WTC11 (cell line): Measurements from ENCODE around the gene MUC6. TPM values are rescaled to one million over a fixed set of nuclear protein-coding genes. Genes with fewer than 3 reads are reported as not detected.

Experiments
- ATAC-seq: fragments of 200-7000 bp; cut with Tn5 transposase; 2 replicates; pipeline ENCODE4 v1.10.0; 2021; ENCODE audit warnings: mild to moderate bottlenecking, moderate library complexity
- CTCF ChIA-PET: fragments of 300-600 bp; sonication (Branson Sonifier 250); formaldehyde crosslinking; loops from one replicate; lab custom pipeline; 2021; ENCODE audit warnings: antibody characterized with exemption; lab: Charles Lee
- POLR2A ChIA-PET: fragments of 350-600 bp; sonication (Branson Sonifier 250); formaldehyde crosslinking; loops from one replicate; lab custom pipeline; 2021; ENCODE audit warnings: antibody characterized with exemption; lab: Charles Lee
- DNase-seq: peaks from one replicate; pipeline ENCODE4 v3.0.0; 2021; ENCODE audit warnings: low spot score
- H3K27ac Mint-ChIP-seq: 2 replicates; pipeline ENCODE4 v1.8.0; 2021; ENCODE audit warnings: mixed read lengths
- H3K27me3 Mint-ChIP-seq: 2 replicates; pipeline ENCODE4 v1.8.0; 2021; ENCODE audit warnings: low read depth, mild to moderate bottlenecking, moderate library complexity, mixed read lengths
- H3K36me3 Mint-ChIP-seq: 2 replicates; pipeline ENCODE4 v1.8.0; 2021; ENCODE audit warnings: mixed read lengths
- H3K4me1 Mint-ChIP-seq: 2 replicates; pipeline ENCODE4 v1.8.0; 2022; ENCODE audit warnings: mixed read lengths
- H3K4me3 Mint-ChIP-seq: 2 replicates; pipeline ENCODE4 v1.8.0; 2021; ENCODE audit warnings: mild to moderate bottlenecking, moderate library complexity, mixed read lengths
- H3K9me3 Mint-ChIP-seq: 2 replicates; pipeline ENCODE4 v1.8.0; 2021; ENCODE audit warnings: mixed read lengths
- ARID4B ChIP-seq: sonication (generic); formaldehyde crosslinking; IDR thresholded peaks from 2 replicates; pipeline ENCODE4 v1.8.0; 2023; ENCODE audit warnings: missing genetic modification reagents, mild to moderate bottlenecking, borderline replicate concordance
- ATF1 ChIP-seq: sonication (generic); formaldehyde crosslinking; IDR thresholded peaks from 2 replicates; pipeline ENCODE4 v1.8.1; 2023; ENCODE audit warnings: mild to moderate bottlenecking, moderate library complexity, missing genetic modification reagents
- ATF2 ChIP-seq: sonication (generic); formaldehyde crosslinking; IDR thresholded peaks from 2 replicates; pipeline ENCODE4 v1.8.1; 2022; ENCODE audit warnings: low read depth, missing genetic modification reagents, borderline replicate concordance
- ATF3 ChIP-seq: sonication (generic); formaldehyde crosslinking; conservative IDR thresholded peaks from 2 replicates; pipeline ENCODE4 v1.8.1; 2022; ENCODE audit warnings: mild to moderate bottlenecking, missing genetic modification reagents
- ATF6 ChIP-seq: sonication (generic); formaldehyde crosslinking; IDR thresholded peaks from 2 replicates; pipeline ENCODE4 v1.8.1; 2023; ENCODE audit warnings: mild to moderate bottlenecking, missing genetic modification reagents
- E2F5 ChIP-seq: sonication (generic); formaldehyde crosslinking; IDR thresholded peaks from 2 replicates; pipeline ENCODE4 v1.8.1; 2022; ENCODE audit warnings: mild to moderate bottlenecking, moderate library complexity, missing genetic modification reagents
- ERG ChIP-seq: fragments of 250-450 bp; sonication (Bioruptor Pico); IDR thresholded peaks from 2 replicates; pipeline ENCODE4 v1.8.0; 2021; ENCODE audit warnings: mild to moderate bottlenecking
- FOXP1 ChIP-seq: sonication (generic); formaldehyde crosslinking; IDR thresholded peaks from 2 replicates; pipeline ENCODE4 v1.8.0; 2022; ENCODE audit warnings: missing genetic modification reagents, mild to moderate bottlenecking, moderate library complexity, borderline replicate concordance
- IRF1 ChIP-seq: sonication (generic); formaldehyde crosslinking; IDR thresholded peaks from 2 replicates; pipeline ENCODE4 v1.8.0; 2023; ENCODE audit warnings: missing genetic modification reagents
- JUN ChIP-seq: sonication (generic); formaldehyde crosslinking; IDR thresholded peaks from 2 replicates; pipeline ENCODE4 v1.8.0; 2023; ENCODE audit warnings: mild to moderate bottlenecking, missing genetic modification reagents
- KAT7 ChIP-seq: sonication (generic); formaldehyde crosslinking; IDR thresholded peaks from 2 replicates; pipeline ENCODE4 v1.8.1; 2023; ENCODE audit warnings: missing genetic modification reagents, mild to moderate bottlenecking, borderline replicate concordance
- OVOL2 ChIP-seq: fragments of 250-450 bp; sonication (Bioruptor Pico); IDR thresholded peaks from 2 replicates; pipeline ENCODE4 v1.9.0; 2021; ENCODE audit warnings: mild to moderate bottlenecking, borderline replicate concordance
- RORB ChIP-seq: fragments of 250-450 bp; sonication (Bioruptor Pico); IDR thresholded peaks from 2 replicates; pipeline ENCODE4 v1.9.0; 2021; ENCODE audit warnings: mild to moderate bottlenecking
- TP53 ChIP-seq: sonication (generic); formaldehyde crosslinking; IDR thresholded peaks from 2 replicates; pipeline ENCODE4 v1.8.1; 2023; ENCODE audit warnings: mild to moderate bottlenecking, missing genetic modification reagents
- ZMAT4 ChIP-seq: fragments of 250-450 bp; sonication (Bioruptor Pico); IDR thresholded peaks from 2 replicates; pipeline ENCODE4 v1.9.0; 2021; ENCODE audit warnings: mild to moderate bottlenecking
- ZNF263 ChIP-seq: sonication (generic); formaldehyde crosslinking; IDR thresholded peaks from 2 replicates; pipeline ENCODE4 v1.8.1; 2022; ENCODE audit warnings: low read depth, mild to moderate bottlenecking, moderate library complexity, missing genetic modification reagents
- ZNF532 ChIP-seq: fragments of 250-450 bp; sonication (Bioruptor Pico); IDR thresholded peaks from 2 replicates; pipeline ENCODE4 v1.9.0; 2021; ENCODE audit warnings: mild to moderate bottlenecking, borderline replicate concordance
- total RNA-seq: library from RNA; stranded (reverse); gene quantifications from 3 replicates; pipeline ENCODE4 v1.2.3, GENCODE V29; 2021

Gene MUC6
- total RNA-seq, 1 experiment from 2014 or later = 0.13 TPM

GRCh38 chr11:1049071-1049405 lies 12.5 kb upstream of the MUC6 start:
- TF ChIP-seq ERG = no peak
- TF ChIP-seq ATF1 (CRISPR knock-in tag) = no peak
- TF ChIP-seq ATF6 (CRISPR knock-in tag) = no peak
- no peak for TF ChIP-seq E2F5 (CRISPR knock-in tag)
- no peak for TF ChIP-seq OVOL2 (CRISPR knock-in tag)
- H3K9me3 Mint-ChIP-seq = peaks cover 6% of the 10 kb centered on the region
- H3K4me1 Mint-ChIP-seq = no peaks in the 10 kb centered on the region
- H3K27me3 Mint-ChIP-seq = peaks cover 3% of the 10 kb centered on the region; the same call in 1 of the 2 replicates
- ATAC-seq (no peak), DNase-seq (no peak)
- H3K36me3 Mint-ChIP-seq = no peaks in the 10 kb centered on the region
- H3K4me3 Mint-ChIP-seq = no peak overlapping the region
- H3K27ac Mint-ChIP-seq = no peak overlapping the region
- CTCF ChIA-PET = no interaction called here
- POLR2A ChIA-PET = no interaction called here

GRCh38 chr11:1048375-1049070 lies 12.0 kb upstream of the MUC6 start:
- no peak overlapping the region for H3K4me3 Mint-ChIP-seq
- no peaks in the 10 kb centered on the region for H3K36me3 Mint-ChIP-seq
- ChIA-PET POLR2A (interaction anchor here (0.6 kb wide), 1 partner anchor 484 kb away, joined by 3 read pairs; no protein-coding TSS in a partner anchor), CTCF (interaction anchor here (1.5 kb wide), 1 partner anchor 154 kb away, joined by 5 read pairs; no protein-coding TSS in a partner anchor)
- ATAC-seq = no peak
- no peaks in the 10 kb centered on the region for H3K4me1 Mint-ChIP-seq
- H3K27me3 Mint-ChIP-seq = peaks cover 3% of the 10 kb centered on the region; the same call in 1 of the 2 replicates
- H3K9me3 Mint-ChIP-seq = peaks cover 6% of the 10 kb centered on the region
- DNase-seq = peak; percentile 30
- TF ChIP-seq JUN (CRISPR knock-in tag) = no peak
- TF ChIP-seq ATF3 (CRISPR knock-in tag) = no peak
- no peak for TF ChIP-seq IRF1 (CRISPR knock-in tag)
- TF ChIP-seq FOXP1 (CRISPR knock-in tag) = no peak
- no peak for TF ChIP-seq ARID4B
- TF ChIP-seq RORB (CRISPR knock-in tag) = no peak
- no peak for TF ChIP-seq ATF1 (CRISPR knock-in tag)
- TF ChIP-seq ATF2 (CRISPR knock-in tag) = no peak
- no peak for TF ChIP-seq ZNF263 (CRISPR knock-in tag)
- no peak for TF ChIP-seq KAT7
- TF ChIP-seq ZNF532 (CRISPR knock-in tag) = no peak
- TF ChIP-seq OVOL2 (CRISPR knock-in tag) = no peak
- no peak for TF ChIP-seq ZMAT4 (CRISPR knock-in tag)
- TF ChIP-seq TP53 = no peak
- no peak overlapping the region for H3K27ac Mint-ChIP-seq
